Stomach (tissue), 4 donors: Measurements from ENCODE around the gene TMEM38A.

Experiments
- EP300 ChIP-seq: sonication (generic); formaldehyde crosslinking; IDR thresholded peaks from one replicate; pipeline ENCODE4 v1.6.1; 2017; ENCODE audit warnings: antibody characterized with exemption
- POLR2A ChIP-seq, 4 donors: fragments of 450-650 bp; IDR thresholded peaks; one replicate each; pipeline ENCODE4 v1.6.1; 2016; ENCODE audit warnings: antibody characterized with exemption in 4 of 4, control low read depth in 2 of 4, mild to moderate bottlenecking in 1 of 4, moderate library complexity in 1 of 4
- TF ChIP-seq, protein P1 (sequence below), 7 experiments: fragments of 450-650 bp in 4 of 7; fragments of 200-600 bp in 3 of 7; sonication (generic) in 3 of 7; IDR thresholded peaks; one replicate each; pipeline ENCODE4 v1.5.1; 2016 to 2019; ENCODE audit warnings: antibody characterized with exemption in 7 of 7, control low read depth in 2 of 7, mild to moderate bottlenecking in 1 of 7

DNA sequence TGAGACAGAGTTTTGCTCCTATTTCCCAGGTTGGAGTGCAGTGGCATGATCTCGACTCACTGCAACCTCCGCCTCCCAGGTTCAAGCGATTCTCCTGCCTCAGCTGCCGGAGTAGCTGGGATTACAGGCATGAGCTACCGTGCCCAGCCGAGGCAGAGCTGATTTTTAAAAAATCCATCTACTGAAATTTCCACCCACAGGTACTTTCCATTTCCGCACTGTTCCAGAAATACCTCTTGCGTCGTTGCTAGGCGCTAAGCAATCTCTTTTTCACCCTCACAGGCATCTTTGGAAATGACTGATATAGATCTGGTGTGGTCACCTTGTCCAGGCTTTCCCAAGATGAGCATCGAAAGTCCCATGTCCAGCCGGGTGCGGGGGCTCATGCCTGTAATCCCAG lies 9.4 kb downstream of the TMEM38A start:
- TF ChIP-seq, protein P1, sequence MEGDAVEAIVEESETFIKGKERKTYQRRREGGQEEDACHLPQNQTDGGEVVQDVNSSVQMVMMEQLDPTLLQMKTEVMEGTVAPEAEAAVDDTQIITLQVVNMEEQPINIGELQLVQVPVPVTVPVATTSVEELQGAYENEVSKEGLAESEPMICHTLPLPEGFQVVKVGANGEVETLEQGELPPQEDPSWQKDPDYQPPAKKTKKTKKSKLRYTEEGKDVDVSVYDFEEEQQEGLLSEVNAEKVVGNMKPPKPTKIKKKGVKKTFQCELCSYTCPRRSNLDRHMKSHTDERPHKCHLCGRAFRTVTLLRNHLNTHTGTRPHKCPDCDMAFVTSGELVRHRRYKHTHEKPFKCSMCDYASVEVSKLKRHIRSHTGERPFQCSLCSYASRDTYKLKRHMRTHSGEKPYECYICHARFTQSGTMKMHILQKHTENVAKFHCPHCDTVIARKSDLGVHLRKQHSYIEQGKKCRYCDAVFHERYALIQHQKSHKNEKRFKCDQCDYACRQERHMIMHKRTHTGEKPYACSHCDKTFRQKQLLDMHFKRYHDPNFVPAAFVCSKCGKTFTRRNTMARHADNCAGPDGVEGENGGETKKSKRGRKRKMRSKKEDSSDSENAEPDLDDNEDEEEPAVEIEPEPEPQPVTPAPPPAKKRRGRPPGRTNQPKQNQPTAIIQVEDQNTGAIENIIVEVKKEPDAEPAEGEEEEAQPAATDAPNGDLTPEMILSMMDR (IDR thresholded peaks at IDR 0.05) = no peak
- no peak for TF ChIP-seq EP300
- no peak for TF ChIP-seq POLR2A (IDR thresholded peaks at IDR 0.05)
